ENCODE results near the gene CCDC192. TPM values are rescaled to one million over a fixed set of nuclear protein-coding genes. Genes with fewer than 3 reads are reported as not detected.
A peak's percentile ranks its signal among the peaks of the same experiment; 100 is the strongest.
"Not testable (repeated sequence)": the region's sequence is repeated elsewhere in the genome, so short reads cannot be mapped to it uniquely, and the experiment has no call there.

Gene CCDC192
- total RNA-seq, 2 experiments from 2014 or later = not detected

- no peaks in the 10 kb centered on the region for H3K36me3 Mint-ChIP-seq (ENCODE audit: low read depth)
- H3K4me1 Mint-ChIP-seq (ENCODE audit: low read depth) = peaks cover 5% of the 10 kb centered on the region
- no peak for DNase-seq
- Histone ChIP-seq H3K27me3 (ENCODE audit: control insufficient read depth in 1 of 2, insufficient read depth in 2 of 2, low read length in 2 of 2) (no peaks in the 10 kb centered on the region), H3K4me1 (ENCODE audit: insufficient read depth, low read length) (no peaks in the 10 kb centered on the region), H3K9me3 (ENCODE audit: control insufficient read depth in 1 of 2, insufficient read depth in 1 of 2, low read length in 2 of 2) (no peaks in the 10 kb centered on the region), H3K27ac (ENCODE audit: low read depth in 1 of 2, low read length in 2 of 2) (no peak overlapping the region), H3K4me3 (ENCODE audit: low read length) (no peak overlapping the region), H3K36me3 (ENCODE audit: insufficient read depth, low read length) (no peaks in the 10 kb centered on the region)
- CTCF ChIA-PET = no interaction called here
- no peak overlapping the region for H3K4me3 Mint-ChIP-seq
- no peak for ATAC-seq (ENCODE audit: poor library complexity)
- no peaks in the 10 kb centered on the region for H3K9me3 Mint-ChIP-seq
- intact Hi-C loops (cut with DNase I, micrococcal nuclease) = no loop called here
- H3K27ac Mint-ChIP-seq = no peak overlapping the region
- H3K27me3 Mint-ChIP-seq = peaks cover 27% of the 10 kb centered on the region
- no peak for TF ChIP-seq CTCF (IDR thresholded peaks at IDR 0.05)
- POLR2A ChIA-PET = no interaction called here
Observed at GRCh38 chr5:127744241-127744640, 41.0 kb downstream of the CCDC192 start.

- no peak for TF ChIP-seq CTCF (IDR thresholded peaks at IDR 0.05)
- POLR2A ChIA-PET = no interaction called here
- H3K4me3 ChIP-seq (ENCODE audit: low read length) = no peak overlapping the region
- DNase-seq (peak in 3 of 14 experiments; percentile 9 to 23 (median 17)), ATAC-seq (ENCODE audit: poor library complexity) (no peak)
- H3K4me1 ChIP-seq (ENCODE audit: insufficient read depth, low read length) = no peaks in the 10 kb centered on the region
- peaks cover 18% of the 10 kb centered on the region for H3K27me3 Mint-ChIP-seq
- intact Hi-C loops (cut with DNase I, micrococcal nuclease) = loop anchor here (2.0 kb wide), 2 partner anchors 454 to 456 kb away; no protein-coding TSS in a partner anchor
- no peaks in the 10 kb centered on the region for H3K36me3 ChIP-seq (ENCODE audit: insufficient read depth, low read length)
- H3K27me3 ChIP-seq (ENCODE audit: control insufficient read depth in 1 of 2, insufficient read depth in 2 of 2, low read length in 2 of 2) = no peaks in the 10 kb centered on the region
- H3K9me3 ChIP-seq (ENCODE audit: control insufficient read depth in 1 of 2, insufficient read depth in 1 of 2, low read length in 2 of 2) = no peaks in the 10 kb centered on the region
- H3K9me3 Mint-ChIP-seq = no peaks in the 10 kb centered on the region
- H3K27ac ChIP-seq (ENCODE audit: low read depth in 1 of 2, low read length in 2 of 2) = no peak overlapping the region
- CTCF ChIA-PET = no interaction called here
- no peak overlapping the region for H3K27ac Mint-ChIP-seq
- no peaks in the 10 kb centered on the region for H3K36me3 Mint-ChIP-seq (ENCODE audit: low read depth)
- H3K4me3 Mint-ChIP-seq = no peak overlapping the region
- peaks cover 1% of the 10 kb centered on the region for H3K4me1 Mint-ChIP-seq (ENCODE audit: low read depth)
Observed at GRCh38 chr5:127746756-127747155, 43.6 kb downstream of the CCDC192 start.

GRCh38 chr5:127752503-127753265, 49.5 kb downstream of the CCDC192 start:
- H3K27me3 ChIP-seq (ENCODE audit: control insufficient read depth in 1 of 2, insufficient read depth in 2 of 2, low read length in 2 of 2); ATAC-seq (ENCODE audit: poor library complexity); H3K4me3 ChIP-seq (ENCODE audit: low read length); H3K9me3 Mint-ChIP-seq; H3K4me1 ChIP-seq (ENCODE audit: insufficient read depth, low read length); H3K27ac ChIP-seq (ENCODE audit: low read depth in 1 of 2, low read length in 2 of 2); H3K27ac Mint-ChIP-seq; H3K27me3 Mint-ChIP-seq; H3K36me3 ChIP-seq (ENCODE audit: insufficient read depth, low read length); H3K4me1 Mint-ChIP-seq (ENCODE audit: low read depth); H3K36me3 Mint-ChIP-seq (ENCODE audit: low read depth); POLR2A ChIA-PET; H3K9me3 ChIP-seq (ENCODE audit: control insufficient read depth in 1 of 2, insufficient read depth in 1 of 2, low read length in 2 of 2); intact Hi-C loops (cut with DNase I, micrococcal nuclease); CTCF ChIA-PET: not testable (repeated sequence)
- peak in 1 of 14 experiments; percentile 7 for DNase-seq
- H3K4me3 Mint-ChIP-seq = peak overlapping the region; percentile 38

- no peak for TF ChIP-seq CTCF (IDR thresholded peaks at IDR 0.05)
- no peaks in the 10 kb centered on the region for H3K4me1 ChIP-seq (ENCODE audit: insufficient read depth, low read length)
- no peaks in the 10 kb centered on the region for H3K27me3 ChIP-seq (ENCODE audit: control insufficient read depth in 1 of 2, insufficient read depth in 2 of 2, low read length in 2 of 2)
- ChIA-PET POLR2A (interaction anchor here (0.7 kb wide), 1 partner anchor 328 kb away, joined by 3 read pairs; no protein-coding TSS in a partner anchor), CTCF (no interaction called here)
- Mint-ChIP-seq H3K4me1 (ENCODE audit: low read depth) (no peaks in the 10 kb centered on the region), H3K27ac (no peak overlapping the region), H3K4me3 (no peak overlapping the region), H3K27me3 (no peaks in the 10 kb centered on the region), H3K36me3 (ENCODE audit: low read depth) (no peaks in the 10 kb centered on the region), H3K9me3 (no peaks in the 10 kb centered on the region)
- no peaks in the 10 kb centered on the region for H3K9me3 ChIP-seq (ENCODE audit: control insufficient read depth in 1 of 2, insufficient read depth in 1 of 2, low read length in 2 of 2)
- H3K27ac ChIP-seq (ENCODE audit: low read depth in 1 of 2, low read length in 2 of 2) = no peak overlapping the region
- DNase-seq (no peak), ATAC-seq (ENCODE audit: poor library complexity) (no peak)
- H3K36me3 ChIP-seq (ENCODE audit: insufficient read depth, low read length) = no peaks in the 10 kb centered on the region
- intact Hi-C loops (cut with DNase I, micrococcal nuclease) = no loop called here
- no peak overlapping the region for H3K4me3 ChIP-seq (ENCODE audit: low read length)
Observed at GRCh38 chr5:127754259-127754658, 51.1 kb downstream of the CCDC192 start.

Data from CD4-positive, alpha-beta T cell (primary cell).